Liver (tissue), 9 donors: ENCODE measurements around the gene CLRN3. TPM values are rescaled to one million over a fixed set of nuclear protein-coding genes. Genes with fewer than 3 reads are reported as not detected.

Experiments used
- DNase-seq: peaks from one replicate; pipeline ENCODE4 v3.0.0-alpha.2; 2017; ENCODE audit warnings: low spot score
- H3K27ac ChIP-seq, 2 donors: one replicate each; pipeline ENCODE4 v1.7.0; 2013; ENCODE audit warnings: inconsistent platforms in 2 of 2, low read length in 2 of 2, control low read depth in 1 of 2, low read depth in 1 of 2, mild to moderate bottlenecking in 1 of 2
- H3K27me3 ChIP-seq, 4 donors: one replicate each; pipeline versions ENCODE4 v1.6.1 to v1.7.0; 2013; ENCODE audit warnings: low read length in 3 of 4, inconsistent platforms in 1 of 4, mild to moderate bottlenecking in 1 of 4, moderate library complexity in 1 of 4; ENCODE audit not compliant: control insufficient read depth in 4 of 4, insufficient read depth in 4 of 4
- H3K36me3 ChIP-seq, 4 donors: one replicate each; pipeline versions ENCODE4 v1.6.1 to v1.7.0; 2013; ENCODE audit warnings: low read length in 3 of 4, mild to moderate bottlenecking in 3 of 4, low read depth in 1 of 4, moderate library complexity in 1 of 4; ENCODE audit not compliant: control insufficient read depth in 4 of 4, insufficient read depth in 3 of 4
- H3K4me1 ChIP-seq, 4 donors: one replicate each; pipeline versions ENCODE4 v1.6.1 to v1.7.0; 2013; ENCODE audit warnings: low read length in 3 of 4, mild to moderate bottlenecking in 3 of 4, moderate library complexity in 1 of 4; ENCODE audit not compliant: control insufficient read depth in 4 of 4, insufficient read depth in 4 of 4
- H3K4me3 ChIP-seq, 3 donors: one replicate each; pipeline versions ENCODE4 v1.6.1 to v1.7.0; 2013; ENCODE audit warnings: low read length in 3 of 3, control low read depth in 1 of 3, low read depth in 1 of 3, mild to moderate bottlenecking in 1 of 3
- H3K9ac ChIP-seq, 2 donors: one replicate each; pipeline ENCODE4 v1.7.0; 2013; ENCODE audit warnings: low read length in 2 of 2, mild to moderate bottlenecking in 2 of 2, moderate library complexity in 2 of 2, control low read depth in 1 of 2, low read depth in 1 of 2
- H3K9me3 ChIP-seq, 4 donors: one replicate each; pipeline versions ENCODE4 v1.6.1 to v1.7.0; 2013; ENCODE audit warnings: low read length in 3 of 4; ENCODE audit not compliant: control insufficient read depth in 4 of 4
- EGR1 ChIP-seq, 2 donors: IDR thresholded peaks; 2 replicates each; pipeline ENCODE4 v1.6.1; 2016 to 2018; ENCODE audit warnings: antibody characterized with exemption in 2 of 2, low read depth in 2 of 2
- FOXA1 ChIP-seq: IDR thresholded peaks from 2 replicates; pipeline ENCODE4 v1.6.1; 2016; ENCODE audit warnings: antibody characterized with exemption
- FOXA2 ChIP-seq: IDR thresholded peaks from 2 replicates; pipeline ENCODE4 v1.6.1; 2016; ENCODE audit warnings: antibody characterized with exemption
- GABPA ChIP-seq, 2 donors: IDR thresholded peaks in 1 of 2; conservative IDR thresholded peaks in 1 of 2; 2 replicates each; pipeline ENCODE4 v1.6.1; 2016; ENCODE audit warnings: antibody characterized with exemption in 2 of 2, mild to moderate bottlenecking in 1 of 2, moderate library complexity in 1 of 2
- HNF4A ChIP-seq, 2 donors: conservative IDR thresholded peaks; 2 replicates each; pipeline ENCODE4 v1.6.1; 2016; ENCODE audit warnings: antibody characterized with exemption in 2 of 2, mild to moderate bottlenecking in 2 of 2
- HNF4G ChIP-seq: IDR thresholded peaks from 2 replicates; pipeline ENCODE4 v1.6.1; 2016; ENCODE audit warnings: antibody characterized with exemption
- JUND ChIP-seq, 2 donors: IDR thresholded peaks; 2 replicates each; pipeline ENCODE4 v1.6.1; 2016; ENCODE audit warnings: antibody characterized with exemption in 2 of 2
- NR2F2 ChIP-seq: IDR thresholded peaks from 2 replicates; pipeline ENCODE4 v1.6.1; 2016; ENCODE audit warnings: antibody characterized with exemption
- RAD21 ChIP-seq, 2 donors: IDR thresholded peaks; 2 replicates each; pipeline ENCODE4 v1.6.1; 2016; ENCODE audit warnings: antibody characterized with exemption in 2 of 2, mild to moderate bottlenecking in 2 of 2
- RXRA ChIP-seq, 2 donors: IDR thresholded peaks; 2 replicates each; pipeline ENCODE4 v1.6.1; 2017 to 2018; ENCODE audit warnings: antibody characterized with exemption in 2 of 2, mild to moderate bottlenecking in 1 of 2
- SP1 ChIP-seq: IDR thresholded peaks from 2 replicates; pipeline ENCODE4 v1.6.1; 2018; ENCODE audit warnings: antibody characterized with exemption, mild to moderate bottlenecking
- TAF1 ChIP-seq: conservative IDR thresholded peaks from 2 replicates; pipeline ENCODE4 v1.6.1; 2016; ENCODE audit warnings: antibody characterized with exemption, mild to moderate bottlenecking
- YY1 ChIP-seq: IDR thresholded peaks from 2 replicates; pipeline ENCODE4 v1.6.1; 2016; ENCODE audit warnings: antibody characterized with exemption, mild to moderate bottlenecking
- WGBS: extraction: QIAGEN DNeasy Blood & Tissue Kit; methylation state at CpG from one replicate; pipeline ENCODE4 v1.1.7; 2013; 5-methylcytosine and 5-hydroxymethylcytosine counted together
- polyA plus RNA-seq, 2 donors: library from polyadenylated mRNA; stranded (reverse) in 1 of 2; unstranded in 1 of 2; fragments of 200-250 nt in 1 of 2; fragments of >200 nt in 1 of 2; fragmentation: Nextera tagmentation in 1 of 2; extraction: Ambion mirVana in 1 of 2; gene quantifications; one replicate each; pipeline versions ENCODE4 v1.2.1 to v1.2.3, GENCODE V29; 2013 to 2015
- total RNA-seq, 2 donors: library from RNA; depleted of rRNA; stranded (reverse); fragments of >200 nt; gene quantifications; one replicate each; pipeline ENCODE4 v1.2.3, GENCODE V29; 2014
- TF ChIP-seq, protein P1 (sequence below): IDR thresholded peaks from 2 replicates; pipeline ENCODE4 v1.6.1; 2016; ENCODE audit warnings: antibody characterized with exemption
- TF ChIP-seq, protein P2 (sequence below): fragments of 150-350 bp; IDR thresholded peaks from 2 replicates; pipeline ENCODE4 v1.5.1; 2017; ENCODE audit warnings: improper control_type of control experiment, low read depth, low read length; ENCODE audit not compliant: missing input control
- TF ChIP-seq, protein P3 (sequence below): IDR thresholded peaks from 2 replicates; pipeline ENCODE4 v1.6.1; 2016; ENCODE audit warnings: antibody characterized with exemption
- TF ChIP-seq, protein P4 (sequence below): IDR thresholded peaks from 2 replicates; pipeline ENCODE4 v1.6.1; 2016; ENCODE audit warnings: antibody characterized with exemption, mild to moderate bottlenecking
- TF ChIP-seq, protein P5 (sequence below): IDR thresholded peaks from 2 replicates; pipeline ENCODE4 v1.6.1; 2016; ENCODE audit warnings: antibody characterized with exemption
- donor health status: healthy.
- donor health status: healthy.
- donor health status: healthy.
- donor health status: healthy.
- donor health status: healthy.

Gene CLRN3
- total and polyA plus RNA-seq, 4 donors = 0.33 to 16.9 (median 6.9) TPM

DNA sequence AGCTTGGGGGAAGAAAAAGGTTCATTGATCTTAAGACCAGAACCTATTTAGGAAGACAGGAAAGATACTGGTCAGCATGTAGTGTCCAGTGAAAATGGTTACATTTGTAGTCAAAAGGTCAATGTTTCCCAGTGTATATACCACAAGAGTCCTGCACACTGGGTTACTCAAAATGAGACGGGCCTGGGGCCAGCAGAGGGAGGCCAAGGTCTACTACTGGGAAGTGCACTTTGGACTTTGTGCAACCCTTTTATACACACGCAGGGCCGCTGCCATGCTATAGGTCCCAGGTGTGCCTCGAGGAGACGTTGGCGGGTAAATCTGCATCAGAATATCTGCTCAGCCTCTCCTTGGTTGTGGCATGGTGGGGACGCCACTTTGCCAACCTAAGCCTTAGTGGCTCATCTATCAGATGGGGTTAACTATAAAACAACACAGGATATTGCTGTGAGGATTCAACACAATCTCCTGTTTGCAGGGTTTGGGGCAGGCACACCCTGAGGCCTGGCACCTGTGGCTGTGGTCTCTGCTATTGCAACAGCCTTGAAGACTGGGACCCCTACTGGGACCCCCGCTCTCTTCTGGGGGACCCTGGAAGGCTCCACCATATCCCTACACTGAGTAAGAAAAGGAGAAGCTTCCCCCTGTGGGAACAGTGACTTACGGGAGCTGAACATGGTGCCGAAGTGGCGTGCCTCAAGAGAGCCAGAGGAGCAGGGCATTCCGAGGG lies 19.7 kb downstream of the CLRN3 start:
- Histone ChIP-seq H3K9ac (no peak overlapping the region), H3K4me1 (peaks cover 8 to 18% (median 15%) of the 10 kb centered on the region in 4 donors), H3K4me3 (no peak overlapping the region), H3K9me3 (peaks cover 0 to 4% (median 0%) of the 10 kb centered on the region in 4 donors), H3K27me3 (no peaks in the 10 kb centered on the region), H3K36me3 (peaks cover 0 to 5% (median 2%) of the 10 kb centered on the region in 4 donors), H3K27ac (peak overlapping the region in 1 of 2 donors; percentile 15)
- no peak for DNase-seq
- 55% methylated on average over 12 of the region's 12 CpGs for WGBS
- TF ChIP-seq EGR1 (IDR thresholded peaks at IDR 0.05; ENCODE audit: low read depth in 2 of 2) (no peak), GABPA (IDR thresholded peaks at IDR 0.05 in 1 of 2, conservative IDR thresholded peaks at IDR 0.05 in 1 of 2) (no peak), JUND (IDR thresholded peaks at IDR 0.05) (peak; percentile 45 to 49), NR2F2 (no peak), FOXA2 (peak; percentile 63), SP1 (peak; percentile 89), RXRA (IDR thresholded peaks at IDR 0.05) (peak; percentile 80 to 89), HNF4G (peak; percentile 93), RAD21 (IDR thresholded peaks at IDR 0.05) (peak; percentile 76 to 88), HNF4A (conservative IDR thresholded peaks at IDR 0.05) (peak; percentile 99 to 100), FOXA1 (peak; percentile 62), TAF1 (no peak), YY1 (peak; percentile 85)
- TF ChIP-seq, protein P1, sequence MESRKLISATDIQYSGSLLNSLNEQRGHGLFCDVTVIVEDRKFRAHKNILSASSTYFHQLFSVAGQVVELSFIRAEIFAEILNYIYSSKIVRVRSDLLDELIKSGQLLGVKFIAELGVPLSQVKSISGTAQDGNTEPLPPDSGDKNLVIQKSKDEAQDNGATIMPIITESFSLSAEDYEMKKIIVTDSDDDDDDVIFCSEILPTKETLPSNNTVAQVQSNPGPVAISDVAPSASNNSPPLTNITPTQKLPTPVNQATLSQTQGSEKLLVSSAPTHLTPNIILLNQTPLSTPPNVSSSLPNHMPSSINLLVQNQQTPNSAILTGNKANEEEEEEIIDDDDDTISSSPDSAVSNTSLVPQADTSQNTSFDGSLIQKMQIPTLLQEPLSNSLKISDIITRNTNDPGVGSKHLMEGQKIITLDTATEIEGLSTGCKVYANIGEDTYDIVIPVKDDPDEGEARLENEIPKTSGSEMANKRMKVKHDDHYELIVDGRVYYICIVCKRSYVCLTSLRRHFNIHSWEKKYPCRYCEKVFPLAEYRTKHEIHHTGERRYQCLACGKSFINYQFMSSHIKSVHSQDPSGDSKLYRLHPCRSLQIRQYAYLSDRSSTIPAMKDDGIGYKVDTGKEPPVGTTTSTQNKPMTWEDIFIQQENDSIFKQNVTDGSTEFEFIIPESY = peak; percentile 77
- TF ChIP-seq, protein P2, sequence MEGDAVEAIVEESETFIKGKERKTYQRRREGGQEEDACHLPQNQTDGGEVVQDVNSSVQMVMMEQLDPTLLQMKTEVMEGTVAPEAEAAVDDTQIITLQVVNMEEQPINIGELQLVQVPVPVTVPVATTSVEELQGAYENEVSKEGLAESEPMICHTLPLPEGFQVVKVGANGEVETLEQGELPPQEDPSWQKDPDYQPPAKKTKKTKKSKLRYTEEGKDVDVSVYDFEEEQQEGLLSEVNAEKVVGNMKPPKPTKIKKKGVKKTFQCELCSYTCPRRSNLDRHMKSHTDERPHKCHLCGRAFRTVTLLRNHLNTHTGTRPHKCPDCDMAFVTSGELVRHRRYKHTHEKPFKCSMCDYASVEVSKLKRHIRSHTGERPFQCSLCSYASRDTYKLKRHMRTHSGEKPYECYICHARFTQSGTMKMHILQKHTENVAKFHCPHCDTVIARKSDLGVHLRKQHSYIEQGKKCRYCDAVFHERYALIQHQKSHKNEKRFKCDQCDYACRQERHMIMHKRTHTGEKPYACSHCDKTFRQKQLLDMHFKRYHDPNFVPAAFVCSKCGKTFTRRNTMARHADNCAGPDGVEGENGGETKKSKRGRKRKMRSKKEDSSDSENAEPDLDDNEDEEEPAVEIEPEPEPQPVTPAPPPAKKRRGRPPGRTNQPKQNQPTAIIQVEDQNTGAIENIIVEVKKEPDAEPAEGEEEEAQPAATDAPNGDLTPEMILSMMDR = peak; percentile 50
- TF ChIP-seq, protein P3, sequence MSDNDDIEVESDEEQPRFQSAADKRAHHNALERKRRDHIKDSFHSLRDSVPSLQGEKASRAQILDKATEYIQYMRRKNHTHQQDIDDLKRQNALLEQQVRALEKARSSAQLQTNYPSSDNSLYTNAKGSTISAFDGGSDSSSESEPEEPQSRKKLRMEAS = peak; percentile 76
- TF ChIP-seq, protein P4, sequence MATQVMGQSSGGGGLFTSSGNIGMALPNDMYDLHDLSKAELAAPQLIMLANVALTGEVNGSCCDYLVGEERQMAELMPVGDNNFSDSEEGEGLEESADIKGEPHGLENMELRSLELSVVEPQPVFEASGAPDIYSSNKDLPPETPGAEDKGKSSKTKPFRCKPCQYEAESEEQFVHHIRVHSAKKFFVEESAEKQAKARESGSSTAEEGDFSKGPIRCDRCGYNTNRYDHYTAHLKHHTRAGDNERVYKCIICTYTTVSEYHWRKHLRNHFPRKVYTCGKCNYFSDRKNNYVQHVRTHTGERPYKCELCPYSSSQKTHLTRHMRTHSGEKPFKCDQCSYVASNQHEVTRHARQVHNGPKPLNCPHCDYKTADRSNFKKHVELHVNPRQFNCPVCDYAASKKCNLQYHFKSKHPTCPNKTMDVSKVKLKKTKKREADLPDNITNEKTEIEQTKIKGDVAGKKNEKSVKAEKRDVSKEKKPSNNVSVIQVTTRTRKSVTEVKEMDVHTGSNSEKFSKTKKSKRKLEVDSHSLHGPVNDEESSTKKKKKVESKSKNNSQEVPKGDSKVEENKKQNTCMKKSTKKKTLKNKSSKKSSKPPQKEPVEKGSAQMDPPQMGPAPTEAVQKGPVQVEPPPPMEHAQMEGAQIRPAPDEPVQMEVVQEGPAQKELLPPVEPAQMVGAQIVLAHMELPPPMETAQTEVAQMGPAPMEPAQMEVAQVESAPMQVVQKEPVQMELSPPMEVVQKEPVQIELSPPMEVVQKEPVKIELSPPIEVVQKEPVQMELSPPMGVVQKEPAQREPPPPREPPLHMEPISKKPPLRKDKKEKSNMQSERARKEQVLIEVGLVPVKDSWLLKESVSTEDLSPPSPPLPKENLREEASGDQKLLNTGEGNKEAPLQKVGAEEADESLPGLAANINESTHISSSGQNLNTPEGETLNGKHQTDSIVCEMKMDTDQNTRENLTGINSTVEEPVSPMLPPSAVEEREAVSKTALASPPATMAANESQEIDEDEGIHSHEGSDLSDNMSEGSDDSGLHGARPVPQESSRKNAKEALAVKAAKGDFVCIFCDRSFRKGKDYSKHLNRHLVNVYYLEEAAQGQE = peak; percentile 41
- TF ChIP-seq, protein P5, sequence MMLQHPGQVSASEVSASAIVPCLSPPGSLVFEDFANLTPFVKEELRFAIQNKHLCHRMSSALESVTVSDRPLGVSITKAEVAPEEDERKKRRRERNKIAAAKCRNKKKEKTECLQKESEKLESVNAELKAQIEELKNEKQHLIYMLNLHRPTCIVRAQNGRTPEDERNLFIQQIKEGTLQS = no peak
